Measurements from ENCODE around the gene PNLIPRP2. TPM values are rescaled to one million over a fixed set of nuclear protein-coding genes. Genes with fewer than 3 reads are reported as not detected.

The PNLIPRP2 gene
- total and polyA plus RNA-seq, 2 of the 8 experiments (the other 6 are each of a cell fraction or from before 2014, with no cell fraction given): 0.11 TPM; not detected in 1

DNA sequence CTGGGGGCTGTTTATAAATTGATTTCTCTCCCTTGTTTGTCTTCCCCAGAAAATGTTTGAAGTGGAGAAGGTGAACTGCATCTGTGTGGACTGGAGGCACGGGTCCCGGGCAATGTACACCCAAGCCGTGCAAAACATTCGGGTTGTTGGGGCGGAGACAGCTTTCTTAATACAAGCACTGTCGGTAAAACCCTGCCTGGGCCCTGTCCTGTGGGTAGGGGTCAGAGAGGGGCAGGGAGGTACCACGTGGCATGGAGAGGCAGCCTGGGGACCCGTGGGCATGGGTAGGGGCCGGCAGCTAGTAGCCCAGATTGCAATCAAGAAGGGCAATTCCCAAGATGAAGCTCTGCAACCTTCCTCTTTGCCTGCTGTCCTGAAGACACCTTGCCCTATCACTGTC is 6.1 kb downstream of the PNLIPRP2 start:
- no peak overlapping the region for H3K56ac ChIP-seq (replicated peaks; ENCODE audit: insufficient read length, low read depth, low read length)
- H4K5ac ChIP-seq (ENCODE audit: insufficient read length, low read depth, low read length): no peak overlapping the region
- H2BK20ac ChIP-seq (ENCODE audit: low read length): no peak overlapping the region
- TF ChIP-seq SUZ12 (IDR thresholded peaks at IDR 0.05; ENCODE audit: low read length) (no peak), SAP30 (IDR thresholded peaks at IDR 0.05; ENCODE audit: insufficient read depth, insufficient replicate concordance, low read length) (no peak), POLR2AphosphoS5 (IDR thresholded peaks at IDR 0.05; ENCODE audit: low read depth, low read length) (no peak), SP4 (IDR thresholded peaks at IDR 0.05; ENCODE audit: low read length) (no peak), CTBP2 (IDR thresholded peaks at IDR 0.05; ENCODE audit: borderline replicate concordance, insufficient read depth, insufficient read length, low read length) (no peak)
- TF ChIP-seq, protein P1, sequence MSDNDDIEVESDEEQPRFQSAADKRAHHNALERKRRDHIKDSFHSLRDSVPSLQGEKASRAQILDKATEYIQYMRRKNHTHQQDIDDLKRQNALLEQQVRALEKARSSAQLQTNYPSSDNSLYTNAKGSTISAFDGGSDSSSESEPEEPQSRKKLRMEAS (IDR thresholded peaks at IDR 0.05): no peak
- TF ChIP-seq, protein P2, sequence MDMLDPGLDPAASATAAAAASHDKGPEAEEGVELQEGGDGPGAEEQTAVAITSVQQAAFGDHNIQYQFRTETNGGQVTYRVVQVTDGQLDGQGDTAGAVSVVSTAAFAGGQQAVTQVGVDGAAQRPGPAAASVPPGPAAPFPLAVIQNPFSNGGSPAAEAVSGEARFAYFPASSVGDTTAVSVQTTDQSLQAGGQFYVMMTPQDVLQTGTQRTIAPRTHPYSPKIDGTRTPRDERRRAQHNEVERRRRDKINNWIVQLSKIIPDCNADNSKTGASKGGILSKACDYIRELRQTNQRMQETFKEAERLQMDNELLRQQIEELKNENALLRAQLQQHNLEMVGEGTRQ (IDR thresholded peaks at IDR 0.05; ENCODE audit: low read length): no peak
- no peak overlapping the region for H2BK5ac ChIP-seq (ENCODE audit: low read depth, low read length)
- CTCF ChIA-PET (ENCODE audit: partially characterized antibody): interaction anchor here (0.6 to 7.2 kb wide), 46 partner anchors 9 to 1048 kb away, joined by 3 to 93 read pairs (median 4); no protein-coding TSS in a partner anchor
- H4K91ac ChIP-seq (replicated peaks; ENCODE audit: insufficient read length, low read length): no peak overlapping the region
- no peak overlapping the region for H3K4ac ChIP-seq (replicated peaks; ENCODE audit: insufficient read length, low read depth, low read length)
- H3K4me1 ChIP-seq (replicated peaks in 1 of 4; ENCODE audit: control insufficient read depth in 3 of 4, insufficient read depth in 4 of 4, low read length in 3 of 4): no peaks in the 10 kb centered on the region
- H3K27ac ChIP-seq (ENCODE audit: low read depth, low read length): no peak overlapping the region
- peak overlapping the region; percentile 60 to 92; a peak in 2 of 4 replicates for H3K4me2 ChIP-seq (ENCODE audit: insufficient read depth in 1 of 2, low read depth in 2 of 2, low read length in 2 of 2)
- peak overlapping the region; percentile 56; the same call in 1 of the 2 replicates for H2AFZ ChIP-seq (ENCODE audit: low read length)
- H3K23ac ChIP-seq (ENCODE audit: insufficient read length): no peak overlapping the region
- no peak overlapping the region for H2BK15ac ChIP-seq (ENCODE audit: low read length)
- H3K79me2 ChIP-seq (ENCODE audit: control insufficient read depth in 1 of 2, insufficient read depth in 2 of 2, low read length in 2 of 2): no peaks in the 10 kb centered on the region
- no peak for DNase-seq (ENCODE audit: low read depth in 1 of 2, low spot score in 2 of 2)
- no peaks in the 10 kb centered on the region for H3K36me3 ChIP-seq (ENCODE audit: control insufficient read depth in 2 of 4, insufficient read depth in 4 of 4, low read length in 3 of 4)
- H3K4me3 ChIP-seq (ENCODE audit: extremely low read depth in 1 of 4, insufficient read depth in 2 of 4, low read depth in 3 of 4, low read length in 4 of 4): no peak overlapping the region
- no peak overlapping the region for H2AK5ac ChIP-seq (ENCODE audit: low read depth, low read length)
- H3K27me3 ChIP-seq (replicated peaks in 1 of 4; ENCODE audit: control insufficient read depth in 3 of 4, extremely low read depth in 1 of 4, insufficient read depth in 3 of 4, low read length in 3 of 4): peaks cover 0 to 4% (median 0%) of the 10 kb centered on the region in 4 experiments; a peak in 3 of 7 replicates
- WGBS, 2 experiments (ENCODE audit: extremely low coverage in 1 of 2, insufficient coverage in 1 of 2, insufficient read length in 1 of 2, insufficient replicate concordance in 2 of 2, low coverage in 1 of 2, low lambda C conversion rate in 2 of 2, missing lambda C conversion rate in 1 of 2): 88% methylated on average over 9 of the region's 9 CpGs; no CpG with 5 or more reads in 1 of the 2 experiments
- no peak overlapping the region for H2BK12ac ChIP-seq (ENCODE audit: low read depth, low read length)
- no peak overlapping the region for H3K14ac ChIP-seq (ENCODE audit: insufficient read length)
- no peaks in the 10 kb centered on the region for H4K20me1 ChIP-seq (replicated peaks in 1 of 2; ENCODE audit: control insufficient read depth in 1 of 2, insufficient read depth in 2 of 2, low read length in 2 of 2)
- POLR2A ChIA-PET (ENCODE audit: partially characterized antibody): interaction anchor here (0.6 kb wide), 1 partner anchor 229 kb away, joined by 3 read pairs; no protein-coding TSS in a partner anchor
- no peaks in the 10 kb centered on the region for H3K79me1 ChIP-seq (ENCODE audit: low read depth, low read length)
- no peak overlapping the region for H3K9ac ChIP-seq (replicated peaks in 1 of 4; ENCODE audit: extremely low read depth in 1 of 4, low read depth in 3 of 4, low read length in 3 of 4)
- no peak overlapping the region for H3K18ac ChIP-seq (ENCODE audit: extremely low read depth, low read length)
- no peaks in the 10 kb centered on the region for H3K9me3 ChIP-seq (ENCODE audit: insufficient read depth in 2 of 2, low read depth in 1 of 2, low read length in 1 of 2)
- no peak overlapping the region for H4K8ac ChIP-seq (ENCODE audit: extremely low read depth, insufficient read depth, low read length)
- no peak overlapping the region for H2BK120ac ChIP-seq (replicated peaks; ENCODE audit: low read depth, low read length)
- FAIRE-seq: no peak
- H3K23me2 ChIP-seq (ENCODE audit: low read depth, low read length): peaks cover 2% of the 10 kb centered on the region; the same call in 1 of the 2 replicates
